ENCODE measurements around the gene UBE2G2.

UBE2G2 gene

DNA sequence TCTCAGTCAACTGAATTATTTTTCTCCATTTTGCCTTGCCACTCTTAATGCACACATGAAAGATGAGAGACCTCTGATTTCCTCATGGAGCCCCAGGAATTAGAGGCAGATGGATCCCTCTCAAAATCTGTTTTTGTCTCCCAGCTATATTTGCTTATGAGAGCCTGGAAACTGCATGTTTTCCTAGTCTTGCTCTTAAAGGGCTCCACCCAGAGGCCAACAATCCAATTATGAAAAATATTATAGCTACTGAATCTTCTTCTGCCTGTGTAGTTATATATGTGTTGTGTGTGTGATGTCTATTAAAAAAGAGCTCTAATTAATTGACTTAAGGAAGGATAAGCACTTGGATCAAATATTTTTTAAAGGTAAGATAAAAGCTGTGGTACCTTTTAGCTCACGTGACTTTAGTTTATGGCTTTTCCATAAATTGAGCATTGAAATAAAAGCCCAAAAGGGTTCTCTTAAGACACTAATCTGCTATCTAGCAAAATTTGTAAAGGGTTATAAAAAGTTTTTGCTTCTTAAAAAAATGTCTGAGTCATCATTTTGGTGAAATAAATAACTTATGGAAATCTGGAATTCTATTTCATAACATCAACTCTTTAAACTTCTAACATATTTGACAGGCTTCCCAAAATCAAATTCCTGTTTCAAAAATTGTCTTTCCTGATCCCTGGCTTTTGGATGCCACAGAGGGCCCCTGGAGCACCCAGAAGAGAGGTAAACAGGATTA, 59.0 kb downstream of the UBE2G2 start:
- DNase-seq: peak in 1 of 2 donors; percentile 60

DNA sequence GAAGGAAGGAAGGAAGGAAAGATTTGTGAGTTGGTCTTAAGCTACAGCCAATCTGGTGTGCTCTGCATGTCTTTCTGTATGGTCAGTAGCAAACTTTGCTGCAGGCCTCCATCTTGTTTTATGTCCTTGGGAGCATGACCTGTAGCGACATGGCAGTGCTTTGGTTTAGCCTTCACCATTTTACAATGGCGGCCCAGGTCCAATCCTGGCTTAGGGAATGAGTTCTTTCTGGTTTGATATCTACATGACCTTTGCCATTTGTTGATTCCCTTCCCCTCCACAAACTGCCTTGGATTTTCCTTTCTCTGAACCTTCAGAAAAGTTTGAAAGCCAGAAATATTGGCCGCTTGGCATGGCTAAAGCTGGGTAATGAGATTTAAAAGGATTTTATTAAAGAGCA, 59.7 kb downstream of the UBE2G2 start:
- DNase-seq: no peak

DNA sequence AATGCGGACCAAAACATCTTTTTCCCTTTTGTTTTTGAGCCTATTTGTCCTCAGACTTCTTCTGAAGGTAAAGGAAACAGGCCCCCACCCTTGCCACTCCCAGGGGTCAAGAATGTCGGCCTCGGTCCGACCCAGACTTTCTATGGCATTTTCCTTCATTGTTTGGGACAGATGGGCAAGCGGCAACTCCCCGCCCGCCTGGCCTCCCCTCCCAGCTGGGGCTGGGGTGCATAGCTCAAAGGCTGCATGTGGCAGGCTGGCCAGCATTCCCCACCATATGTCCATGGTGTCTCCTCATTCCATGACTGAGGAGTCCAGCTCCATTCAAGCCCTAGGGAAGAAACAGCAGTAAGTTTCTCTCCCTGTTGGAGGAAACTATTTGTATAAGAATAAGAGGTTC, 60.9 kb downstream of the UBE2G2 start:
- no peak for DNase-seq

DNA sequence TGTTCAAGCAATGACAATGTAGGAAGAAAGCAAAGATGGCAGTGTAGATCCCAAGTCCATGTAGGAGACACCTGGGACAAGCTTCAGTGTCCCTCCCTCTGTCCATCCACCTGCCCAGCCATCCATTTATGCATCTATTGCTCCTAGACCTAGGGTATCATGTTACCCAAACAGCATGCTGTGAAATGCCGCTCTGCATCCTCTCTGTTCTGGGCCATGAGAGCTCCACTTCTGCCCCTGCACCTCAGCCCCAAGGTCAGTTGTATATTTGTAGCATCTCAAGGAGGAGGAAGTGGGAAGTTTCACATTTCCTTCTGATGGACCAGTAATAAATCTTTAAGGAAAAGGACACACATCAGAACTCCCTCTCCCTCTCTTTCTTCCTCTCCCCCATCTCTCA, 62.3 kb downstream of the UBE2G2 start:
- DNase-seq: no peak

DNA sequence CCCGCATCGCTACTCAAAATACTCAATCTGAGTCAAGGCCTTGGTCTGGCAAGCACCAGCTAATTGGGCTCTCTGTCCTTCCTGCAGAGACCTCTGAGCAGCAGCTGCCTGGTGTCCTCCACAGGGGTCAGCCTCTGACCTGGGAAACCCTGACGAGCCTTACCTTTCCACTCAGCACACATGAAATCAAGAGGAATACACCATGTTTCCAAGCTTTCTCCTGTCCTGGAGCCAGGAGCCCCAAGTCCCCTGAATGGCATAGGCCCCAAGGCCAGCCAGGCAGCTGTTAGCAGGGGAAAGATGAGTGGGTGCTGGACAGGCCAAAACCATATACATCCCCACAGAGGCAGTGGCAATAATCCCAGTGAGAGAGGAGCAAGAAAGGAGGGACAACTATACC, 63.0 kb downstream of the UBE2G2 start:
- DNase-seq: no peak

DNA sequence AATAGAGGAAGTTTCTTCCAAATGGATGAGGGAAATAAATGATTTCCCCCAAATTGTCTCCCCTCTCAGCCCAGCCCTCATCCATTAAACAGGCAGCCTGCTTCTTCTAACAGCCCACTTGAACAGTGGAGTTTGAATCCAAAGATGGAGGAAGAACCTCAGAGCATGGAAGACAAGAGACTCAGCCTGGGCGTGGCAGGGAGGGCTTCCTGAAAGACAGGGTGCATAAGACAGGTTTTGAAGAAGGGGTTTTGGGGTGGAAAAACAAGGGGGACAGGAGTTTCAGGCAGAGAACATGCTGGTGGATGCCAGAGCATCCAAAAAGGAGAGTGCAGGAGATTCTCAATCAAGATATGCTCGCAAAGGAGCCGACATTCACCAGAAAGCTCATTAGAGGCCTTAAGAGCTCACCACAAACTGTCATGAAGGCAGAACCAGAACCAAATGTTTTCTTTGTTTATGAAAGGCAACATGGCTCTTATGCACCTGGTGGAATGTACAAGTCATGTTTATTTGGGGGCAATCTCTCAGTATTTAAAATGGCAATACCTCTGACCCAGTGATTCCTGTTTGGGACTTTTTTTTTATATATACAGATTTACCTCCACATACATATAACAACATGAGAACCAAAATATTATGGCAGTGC, 63.8 kb downstream of the UBE2G2 start:
- no peak for DNase-seq

DNA sequence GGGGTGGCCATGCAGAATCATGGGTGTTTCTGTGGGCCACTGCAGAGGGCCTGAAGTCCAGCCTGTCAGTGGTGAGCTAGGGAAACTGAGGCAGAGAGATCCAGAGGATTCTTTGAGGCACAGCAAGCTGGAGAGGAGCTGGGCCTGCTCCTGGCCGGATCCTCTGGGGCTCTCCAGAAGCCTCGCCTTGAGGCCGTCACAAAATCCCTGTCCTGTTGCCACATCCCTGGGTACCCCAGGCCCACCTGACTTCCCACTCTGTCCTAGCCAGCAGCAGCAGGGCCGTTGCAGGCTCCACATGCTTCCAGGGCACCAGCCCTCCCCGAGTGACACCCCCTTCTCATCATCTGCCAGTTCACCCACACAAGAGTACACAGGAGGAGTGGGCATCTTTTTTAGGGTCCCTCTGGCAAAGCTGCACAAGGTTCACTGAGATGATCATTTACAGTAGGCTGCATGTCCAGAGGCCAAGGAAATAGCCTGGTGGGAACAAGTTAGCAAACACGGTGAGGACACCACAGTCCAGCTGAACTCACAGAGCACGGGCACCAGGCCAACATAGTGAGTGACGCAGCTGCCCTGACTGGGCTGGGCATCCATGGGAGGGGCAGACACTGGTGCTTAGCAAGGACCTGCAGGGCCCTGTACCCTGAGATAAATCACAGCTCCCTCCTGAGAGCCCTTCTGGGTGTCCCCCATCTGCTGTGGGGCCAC, 65.2 kb downstream of the UBE2G2 start:
- DNase-seq: no peak

DNA sequence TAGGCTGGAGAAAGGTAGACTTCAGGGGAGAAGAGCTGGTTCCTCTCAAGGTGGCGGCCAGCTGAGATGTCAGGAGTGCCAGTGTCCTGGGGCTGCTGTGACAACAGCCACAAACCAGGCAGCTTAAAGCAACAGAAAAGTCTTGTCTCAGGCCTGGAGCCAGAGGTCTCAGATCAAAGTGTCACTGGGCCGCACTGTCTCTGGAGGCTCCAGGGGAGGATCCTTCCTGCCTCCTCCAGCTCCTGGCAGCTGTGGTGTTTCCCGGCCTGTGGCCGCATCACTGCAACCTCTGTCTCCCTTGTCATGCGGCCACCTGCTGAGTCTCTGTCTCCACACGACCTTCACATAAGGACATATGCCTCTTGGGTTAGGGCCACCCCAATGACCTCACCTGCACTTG, 65.8 kb downstream of the UBE2G2 start:
- no peak for DNase-seq

DNA sequence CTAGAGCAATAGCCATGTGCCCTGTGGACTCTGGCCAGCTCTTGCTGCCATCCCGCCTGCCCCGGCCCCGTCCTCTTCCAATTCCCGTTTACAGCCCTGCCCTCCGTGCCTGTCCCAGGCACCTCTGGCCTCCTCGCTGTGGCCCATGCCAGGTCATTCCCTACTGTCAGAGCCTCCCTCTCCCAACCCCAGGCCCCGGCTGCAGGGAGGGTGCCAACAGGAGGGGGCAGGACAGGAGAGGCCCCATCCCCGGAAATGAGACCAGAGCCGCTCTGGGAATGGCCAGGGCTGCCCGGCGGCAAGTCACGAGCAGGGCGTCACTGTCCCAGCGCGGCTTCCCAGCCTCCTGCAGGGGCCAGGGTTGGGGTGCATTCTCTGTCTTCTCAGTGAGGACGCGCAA, 66.8 kb downstream of the UBE2G2 start:
- no peak for DNase-seq

DNA sequence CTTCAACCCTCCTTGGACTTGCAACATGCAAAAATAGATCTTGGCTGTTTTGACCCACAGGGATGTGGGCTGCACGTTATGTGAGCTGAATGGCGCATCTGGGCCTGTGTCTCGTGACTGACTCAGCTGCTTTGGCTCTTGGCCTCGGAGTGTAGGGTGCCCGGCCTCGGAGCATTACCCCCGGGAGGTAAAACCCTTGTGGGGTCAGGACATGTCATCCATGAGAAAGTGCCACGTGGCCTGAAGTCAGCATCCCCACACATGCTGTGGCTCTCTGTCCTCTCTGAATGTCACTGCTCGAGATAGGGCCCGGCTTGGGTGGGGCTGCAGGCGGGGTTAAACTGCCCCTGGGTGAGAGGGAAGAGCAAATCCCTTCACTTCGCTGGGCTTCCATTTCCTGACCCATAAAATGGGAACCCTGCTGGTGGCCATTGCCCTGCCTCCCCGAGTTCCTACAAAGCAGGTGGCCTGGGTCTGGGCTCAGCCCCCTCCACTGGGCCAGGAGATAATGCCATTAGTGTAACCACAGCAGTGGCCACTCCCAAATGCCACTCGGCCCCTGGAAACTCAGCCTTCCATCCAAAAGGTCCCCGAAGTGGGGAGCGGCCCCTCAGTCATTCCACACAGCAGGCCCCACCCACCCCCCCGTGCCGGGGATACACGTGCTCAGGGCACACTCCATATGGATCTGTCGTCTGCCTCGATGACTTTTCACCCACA, 67.4 kb downstream of the UBE2G2 start:
- DNase-seq: no peak

DNA sequence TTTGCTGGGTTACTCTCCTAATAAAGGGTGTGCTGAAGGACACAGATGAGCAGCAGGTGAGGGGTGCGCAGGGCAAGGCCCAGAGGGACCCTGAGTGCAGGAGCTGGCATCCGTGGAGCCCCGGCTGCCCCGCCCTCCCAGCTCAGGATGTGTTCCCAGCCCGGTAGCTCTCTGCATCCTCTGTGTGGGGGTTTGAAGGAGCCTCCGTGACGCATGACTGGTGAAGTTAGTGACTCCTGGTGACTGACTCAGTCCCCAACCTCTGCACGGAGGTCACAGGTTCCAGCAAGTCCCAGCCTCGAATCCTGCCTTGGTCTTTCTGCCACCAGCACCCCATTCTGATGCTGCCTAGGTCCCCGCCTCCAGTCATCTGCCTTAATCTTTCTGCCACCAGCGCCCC, 68.7 kb downstream of the UBE2G2 start:
- DNase-seq: no peak

DNA sequence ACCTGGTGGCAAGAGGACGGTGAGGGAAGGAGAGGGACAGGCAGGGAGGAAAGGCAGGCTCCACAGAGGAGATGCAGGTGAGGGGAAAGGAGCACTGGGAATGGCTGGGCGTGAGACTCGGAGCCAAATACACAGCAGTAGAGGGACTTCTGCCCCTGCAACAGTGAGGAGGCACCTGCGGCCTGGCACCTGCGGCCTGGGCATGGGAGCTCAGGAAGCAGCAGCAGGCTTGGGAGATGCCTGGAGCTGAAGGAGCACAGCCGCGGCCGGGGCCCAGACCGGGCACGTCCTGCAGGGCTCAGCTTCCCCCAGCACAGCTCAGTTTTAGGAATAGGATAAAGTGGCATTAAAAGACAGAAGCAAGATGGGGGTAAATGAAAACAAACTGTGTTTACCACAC, 69.4 kb downstream of the UBE2G2 start:
- DNase-seq: no peak

DNA sequence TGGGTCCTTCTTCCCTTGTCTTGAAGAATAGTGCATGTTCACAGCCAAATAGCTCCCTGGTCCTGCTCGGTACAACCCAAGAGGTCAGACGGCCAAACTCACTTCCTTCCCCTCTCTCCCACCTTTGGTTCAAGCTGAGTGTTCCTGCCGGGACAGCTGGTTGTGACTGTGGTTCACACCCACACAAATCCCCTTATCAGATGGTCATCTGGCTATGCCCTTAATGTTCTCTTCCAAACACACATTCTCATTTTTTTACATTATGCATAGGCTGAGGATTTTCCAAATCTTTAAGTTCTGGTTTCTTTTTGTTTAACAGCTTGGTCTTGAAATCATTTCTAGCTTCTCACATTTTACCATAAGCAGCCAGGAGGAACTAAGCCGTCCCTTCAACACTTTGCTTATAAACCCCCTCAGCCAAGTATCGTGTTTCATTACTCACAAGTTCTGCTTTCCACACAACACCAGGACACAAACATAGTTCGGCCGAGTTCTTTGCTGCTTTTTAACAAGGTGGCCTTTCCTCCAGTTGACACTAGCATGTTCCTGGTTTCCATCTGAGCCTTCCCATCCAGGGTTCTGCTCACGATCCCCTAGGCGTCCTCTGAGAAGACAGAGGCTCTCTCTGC, 70.6 kb downstream of the UBE2G2 start:
- no peak for DNase-seq

DNA sequence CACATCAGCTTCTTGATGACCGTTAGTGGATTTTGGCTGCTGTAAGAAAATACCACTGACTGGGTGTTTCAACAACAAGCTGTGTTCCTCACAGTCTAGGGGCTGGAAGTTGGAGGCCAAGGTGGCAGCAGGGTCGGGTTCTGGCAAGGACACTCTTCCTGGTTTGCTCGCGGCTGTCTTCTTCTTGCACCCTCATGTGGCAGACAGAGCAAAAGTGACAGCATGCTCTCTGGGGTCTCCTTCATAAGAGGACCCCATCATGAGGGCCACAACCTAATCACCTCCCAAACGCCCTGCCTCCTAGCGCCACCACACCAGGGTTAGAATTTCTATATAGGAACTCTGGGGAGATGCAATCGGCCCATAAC, 71.6 kb downstream of the UBE2G2 start:
- DNase-seq: no peak

DNA sequence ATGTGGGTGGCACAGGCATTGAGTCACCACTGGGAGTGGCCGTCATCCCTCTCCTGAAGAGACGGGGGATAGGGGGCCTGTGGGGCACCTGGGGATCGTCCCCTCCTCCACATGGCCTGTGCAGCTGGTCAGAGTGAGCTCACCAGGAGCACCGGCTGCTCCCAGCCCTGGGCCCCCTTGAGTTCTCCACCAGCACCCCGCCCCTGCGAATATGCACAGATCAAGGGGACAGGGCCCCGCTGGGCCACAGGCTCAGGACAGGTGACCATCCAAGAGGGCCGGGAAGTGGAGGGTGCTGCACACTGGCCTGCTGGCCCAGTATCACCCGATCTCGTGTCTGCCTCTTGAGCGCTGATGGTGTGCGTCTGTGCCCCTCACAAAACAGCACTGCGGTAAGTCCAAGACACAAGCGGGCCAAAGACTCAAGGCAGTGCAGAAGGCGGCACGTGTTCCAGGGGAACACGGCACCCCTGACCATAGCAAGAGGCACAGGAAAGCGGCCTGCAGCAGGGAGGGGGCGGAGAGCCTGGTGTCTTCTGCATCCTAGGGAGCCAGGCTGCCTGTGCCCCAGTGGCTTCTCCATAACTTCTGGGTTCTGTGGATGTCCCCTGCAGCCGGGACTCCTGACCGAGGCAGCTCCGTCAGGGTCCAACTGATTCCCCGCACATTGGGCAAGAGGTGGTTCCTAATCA, 72.1 kb downstream of the UBE2G2 start:
- DNase-seq: no peak

DNA sequence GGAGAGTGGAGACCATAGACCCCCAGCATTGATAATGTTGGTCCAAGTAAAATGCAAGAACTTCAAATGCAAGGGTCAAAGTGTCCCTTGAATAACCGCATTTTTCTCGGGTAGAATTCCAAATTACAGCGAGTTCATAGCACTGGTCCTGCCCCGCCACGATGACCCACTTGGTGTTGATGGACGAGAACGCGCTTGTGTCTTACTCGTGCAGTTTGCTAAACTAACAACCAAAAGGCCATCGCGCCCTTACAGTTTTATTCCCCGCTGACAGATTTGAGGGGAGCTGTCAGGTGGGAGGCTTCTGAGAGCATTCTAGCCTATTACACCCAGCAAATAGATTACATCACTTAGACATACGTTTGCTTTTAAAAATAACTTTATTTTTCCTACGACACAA, 72.9 kb downstream of the UBE2G2 start:
- no peak for DNase-seq

DNA sequence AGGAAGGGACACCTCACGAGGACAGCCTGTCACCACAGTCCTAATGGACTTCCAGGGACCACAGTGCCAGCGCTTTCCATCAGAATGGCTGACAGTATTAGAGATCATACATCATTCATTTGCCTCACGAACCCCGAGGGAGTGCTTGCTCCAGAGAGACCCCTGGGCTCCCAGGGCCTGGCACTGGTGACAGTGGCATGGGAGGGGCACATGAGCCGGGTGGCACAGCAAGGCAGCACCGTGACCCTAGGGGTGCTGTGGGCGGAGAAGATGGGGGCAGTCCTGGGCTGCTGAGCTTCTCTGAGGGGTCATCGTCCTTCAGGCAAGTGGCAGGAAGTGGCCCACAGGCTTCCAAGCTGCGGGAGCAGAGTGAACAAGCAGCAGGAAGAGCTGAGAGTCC, 73.9 kb downstream of the UBE2G2 start:
- no peak for DNase-seq

DNA sequence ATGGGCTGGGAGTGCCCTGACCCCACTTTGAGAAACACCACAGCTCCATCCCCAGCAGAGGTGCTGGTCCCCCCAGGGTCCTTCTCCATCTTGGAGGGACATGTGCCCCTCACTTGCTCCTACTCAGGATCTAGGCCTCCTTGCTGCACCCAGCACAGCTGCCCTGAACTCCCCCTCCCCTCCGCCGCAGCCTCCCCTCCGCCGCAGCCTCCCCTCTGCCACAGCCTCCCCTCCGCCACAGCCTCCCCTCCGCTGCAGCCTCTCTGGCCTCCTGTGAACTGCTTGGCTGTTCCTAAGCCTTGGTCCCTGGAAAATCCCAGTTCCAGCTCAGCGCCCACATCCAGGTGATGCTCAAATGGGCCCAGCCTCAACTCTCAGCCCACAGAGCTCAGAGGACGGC, 74.3 kb downstream of the UBE2G2 start:
- no peak for DNase-seq

DNA sequence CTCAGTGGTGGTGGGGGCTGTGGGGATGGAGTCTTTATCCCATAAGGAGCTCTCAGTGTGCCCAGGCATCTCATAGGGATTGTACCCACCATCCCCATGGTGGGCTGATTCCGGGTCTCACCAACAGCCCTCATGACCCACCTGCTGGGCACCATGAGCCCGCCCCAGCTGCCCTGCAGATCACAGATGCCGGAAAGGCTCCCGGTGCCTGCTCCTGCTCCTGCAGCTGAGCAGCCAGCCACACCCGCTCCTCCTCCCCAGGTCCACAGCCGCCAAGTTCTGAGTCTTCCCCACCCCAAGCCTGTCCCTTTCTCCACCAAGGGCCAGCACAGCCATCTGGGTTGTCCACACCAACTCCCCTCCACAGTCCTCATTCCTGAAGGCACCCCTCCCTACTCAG, 74.8 kb downstream of the UBE2G2 start:
- DNase-seq: no peak

DNA sequence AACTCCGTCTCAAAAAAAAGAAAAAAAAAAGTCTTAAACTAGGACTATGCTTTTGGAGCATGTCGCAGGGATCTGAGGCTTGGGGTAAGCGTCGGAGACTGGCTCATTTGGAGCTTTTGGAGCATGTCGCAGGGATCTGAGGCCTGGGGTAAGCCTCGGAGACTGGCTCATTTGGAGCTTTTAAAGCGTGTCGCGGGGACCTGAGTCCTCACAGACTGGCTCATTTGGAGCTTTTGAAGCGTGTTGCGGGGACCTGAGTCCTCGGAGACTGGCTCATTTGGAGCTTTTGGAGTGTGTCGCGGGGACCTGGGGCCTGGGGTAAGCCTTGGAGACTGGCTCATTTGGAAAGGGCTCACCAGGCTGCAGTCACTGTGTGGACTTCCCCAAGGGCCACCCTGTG, 76.7 kb downstream of the UBE2G2 start:
- DNase-seq: no peak

DNA sequence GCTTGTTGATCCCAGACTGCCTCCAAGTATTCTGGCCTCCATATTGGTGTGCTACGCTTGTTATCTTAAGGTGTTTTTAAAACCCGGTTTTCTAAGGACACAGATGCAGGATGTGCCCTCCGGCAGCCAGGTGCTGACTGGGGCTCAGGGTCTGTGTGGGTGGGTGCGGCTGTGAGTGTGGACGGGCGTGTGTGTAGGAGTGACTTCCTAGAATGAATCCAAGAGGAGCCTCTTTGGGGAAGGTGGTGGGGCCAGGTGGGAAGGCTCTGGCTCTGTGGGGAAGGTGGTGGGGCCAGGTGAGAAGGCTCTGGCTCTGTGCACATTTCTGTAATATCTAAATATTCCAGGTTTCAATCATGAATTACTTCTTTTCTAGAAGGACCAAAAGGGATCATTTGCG, 77.4 kb downstream of the UBE2G2 start:
- DNase-seq: no peak
